BLaER1 treated with 17β-estradiol and CSF1 and Interleukin-3, amounts not matched to agents 10 nM and 100 nM (cell line): ENCODE measurements around the gene CXCL16.
A peak's percentile ranks its signal among the peaks of the same experiment; 100 is the strongest.

Experiments
- H3K27ac ChIP-seq, 11 experiments: shearing (Covaris generic); formaldehyde crosslinking; 2 replicates each; pipeline ENCODE4 v1.8.1; 2022
- H3K27me3 ChIP-seq, 11 experiments: shearing (Covaris generic); formaldehyde crosslinking; 2 replicates each; pipeline ENCODE4 v1.8.1; 2022
- H3K36me3 ChIP-seq, 11 experiments: shearing (Covaris generic); formaldehyde crosslinking; 2 replicates each; pipeline ENCODE4 v1.8.1; 2022
- H3K4me1 ChIP-seq, 10 experiments: shearing (Covaris generic); formaldehyde crosslinking; 2 replicates each; pipeline ENCODE4 v1.8.1; 2022
- H3K4me2 ChIP-seq, 11 experiments: shearing (Covaris generic); formaldehyde crosslinking; 2 replicates each; pipeline ENCODE4 v1.8.1; 2022
- H3K4me3 ChIP-seq, 10 experiments: shearing (Covaris generic); formaldehyde crosslinking; 2 replicates each; pipeline ENCODE4 v1.8.1; 2022
- H3K9ac ChIP-seq, 11 experiments: shearing (Covaris generic); formaldehyde crosslinking; 2 replicates each; pipeline ENCODE4 v1.8.1; 2022
- H3K9me3 ChIP-seq, 11 experiments: shearing (Covaris generic); formaldehyde crosslinking; replicated peaks in 1 of 11; 2 replicates each; pipeline ENCODE4 v1.8.1; 2022
- H4K20me1 ChIP-seq, 11 experiments: shearing (Covaris generic); formaldehyde crosslinking; 2 replicates each; pipeline ENCODE4 v1.8.1; 2022
- Cebpa-rat ChIP-seq, 11 experiments: shearing (Covaris generic); IDR thresholded peaks; 2 replicates each; pipeline ENCODE4 v1.8.1; 2022

CXCL16 gene

DNA sequence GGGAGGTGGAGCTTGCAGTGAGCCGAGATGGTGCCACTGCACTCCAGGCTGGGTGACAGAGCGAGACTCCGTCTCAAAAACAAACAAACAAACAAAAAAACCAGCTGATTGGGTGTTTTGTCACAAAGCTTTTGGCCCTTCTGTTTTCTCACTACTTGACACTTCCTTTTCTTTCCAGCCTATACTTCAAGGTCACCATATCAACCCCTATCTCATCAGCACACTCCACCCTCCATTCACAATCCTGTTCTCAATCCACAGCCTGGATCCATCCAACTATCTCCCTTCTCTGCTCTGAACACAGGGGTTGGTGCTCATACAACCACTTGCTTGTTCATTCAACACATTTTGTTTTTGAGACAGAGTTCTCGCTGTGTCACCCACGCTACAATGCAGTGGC, 15.1 kb downstream of the CXCL16 start:
- H3K27me3 ChIP-seq: no peaks in the 10 kb centered on the region
- H3K9me3 ChIP-seq: peaks cover 0 to 6% (median 3%) of the 10 kb centered on the region in 11 experiments; a peak in 9 of 22 replicates
- H3K4me1 ChIP-seq: peaks cover 5 to 92% (median 49%) of the 10 kb centered on the region in 10 experiments
- H4K20me1 ChIP-seq: peaks cover 0 to 24% (median 12%) of the 10 kb centered on the region in 11 experiments; a peak in 11 of 22 replicates
- peak overlapping the region in 4 of 11 experiments; percentile 52 to 75 (median 66); a peak in 6 of 22 replicates for H3K4me2 ChIP-seq
- no peak overlapping the region for H3K4me3 ChIP-seq
- H3K9ac ChIP-seq: peak overlapping the region in 1 of 11 experiments; percentile 12; a peak in 1 of 22 replicates
- peak overlapping the region in 5 of 11 experiments; percentile 34 to 85 (median 80); a peak in 8 of 22 replicates for H3K27ac ChIP-seq
- H3K36me3 ChIP-seq: peaks cover 21 to 25% (median 24%) of the 10 kb centered on the region in 11 experiments
- no peak for TF ChIP-seq Cebpa-rat (IDR thresholded peaks at IDR 0.05)

DNA sequence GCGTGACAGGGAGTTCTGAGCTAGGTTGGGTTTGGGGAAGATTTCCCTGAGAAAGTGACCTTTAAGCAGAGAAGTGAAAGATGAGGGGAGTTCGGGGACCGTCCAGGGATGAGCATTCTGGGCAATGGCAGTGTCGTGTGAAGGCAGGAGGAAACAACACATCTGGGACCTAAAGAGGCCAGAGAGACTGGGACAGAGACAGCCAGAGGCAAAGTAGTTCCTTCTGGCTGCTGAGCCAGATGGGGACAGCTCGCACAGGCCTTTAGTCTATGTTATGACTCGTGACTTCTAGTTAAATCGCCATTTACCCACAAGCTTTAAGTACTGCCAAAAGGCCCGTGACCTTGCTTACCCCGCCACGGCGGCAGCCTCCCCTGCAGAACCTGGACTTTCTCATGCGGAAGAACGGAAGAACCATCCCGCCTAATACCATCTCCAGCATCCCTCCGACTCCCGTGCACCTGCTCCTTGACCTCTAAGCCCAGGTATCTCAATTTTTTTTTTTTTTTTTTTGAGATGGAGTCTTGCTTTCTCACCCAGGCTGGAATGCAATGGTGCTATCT, 17.0 kb downstream of the CXCL16 start:
- Histone ChIP-seq H3K9me3 (peaks cover 0 to 25% (median 10%) of the 10 kb centered on the region in 11 experiments; a peak in 9 of 22 replicates), H3K9ac (peak overlapping the region in 2 of 11 experiments; percentile 23 to 34; a peak in 3 of 22 replicates), H4K20me1 (peaks cover 0 to 43% (median 21%) of the 10 kb centered on the region in 11 experiments; a peak in 14 of 22 replicates), H3K36me3 (peaks cover 40 to 44% (median 43%) of the 10 kb centered on the region in 11 experiments), H3K27ac (peak overlapping the region in 5 of 11 experiments; percentile 20 to 50 (median 26); a peak in 5 of 22 replicates), H3K27me3 (no peaks in the 10 kb centered on the region), H3K4me2 (peak overlapping the region in 2 of 11 experiments; percentile 56 to 72; a peak in 3 of 22 replicates), H3K4me1 (peaks cover 24 to 97% (median 62%) of the 10 kb centered on the region in 10 experiments), H3K4me3 (no peak overlapping the region)
- TF ChIP-seq Cebpa-rat (IDR thresholded peaks at IDR 0.05): no peak

DNA sequence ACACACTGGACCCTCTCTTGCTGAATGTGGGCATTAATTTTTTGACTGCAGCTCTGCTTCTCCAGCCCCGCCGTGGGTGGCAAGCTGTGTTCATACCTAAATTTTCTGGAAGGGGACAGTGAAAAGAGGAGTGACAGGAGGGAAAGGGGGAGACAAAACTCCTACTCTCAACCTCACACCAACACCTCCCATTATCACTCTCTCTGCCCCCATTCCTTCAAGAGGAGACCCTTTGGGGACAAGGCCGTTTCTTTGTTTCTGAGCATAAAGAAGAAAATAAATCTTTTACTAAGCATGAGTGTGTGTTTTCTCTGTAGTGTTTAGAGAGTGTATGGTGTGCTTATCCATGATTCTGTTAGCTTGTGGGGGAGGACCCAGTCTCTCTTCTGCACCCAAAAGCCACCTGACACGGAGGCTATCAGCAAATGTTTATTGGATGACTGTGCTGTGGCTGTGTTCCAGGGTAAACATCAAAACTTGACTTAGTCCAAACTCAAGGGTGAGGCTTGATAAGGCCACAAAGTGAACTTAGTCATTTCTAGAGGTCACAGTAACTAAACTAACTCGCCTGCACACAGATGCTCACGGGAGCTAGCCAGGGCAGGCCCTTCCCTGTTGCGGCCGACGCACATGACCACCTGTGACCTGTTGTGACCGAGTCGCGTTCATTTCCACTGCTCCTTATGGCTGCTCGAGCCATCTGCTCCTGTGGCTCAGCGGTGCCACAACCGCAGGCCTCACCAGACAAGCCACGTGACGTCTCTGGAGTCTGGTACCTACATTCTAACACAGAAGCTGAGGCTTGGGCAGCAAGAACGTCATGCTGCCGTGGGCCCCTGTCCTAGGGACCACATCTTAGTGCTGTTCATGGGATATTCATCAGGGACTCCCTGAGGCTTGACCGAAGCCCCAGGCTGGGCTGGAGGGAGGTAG, 18.3 kb downstream of the CXCL16 start:
- peaks cover 37 to 97% (median 63%) of the 10 kb centered on the region in 10 experiments for H3K4me1 ChIP-seq
- H3K27me3 ChIP-seq: no peaks in the 10 kb centered on the region
- peaks cover 0 to 26% (median 10%) of the 10 kb centered on the region in 11 experiments; a peak in 9 of 22 replicates for H3K9me3 ChIP-seq
- peaks cover 4 to 56% (median 25%) of the 10 kb centered on the region in 11 experiments; a peak in 15 of 22 replicates for H4K20me1 ChIP-seq
- TF ChIP-seq Cebpa-rat (IDR thresholded peaks at IDR 0.05): no peak
- H3K27ac ChIP-seq: peak overlapping the region in 2 of 11 experiments; percentile 10 to 11; a peak in 2 of 22 replicates
- no peak overlapping the region for H3K4me3 ChIP-seq
- H3K9ac ChIP-seq: peak overlapping the region in 2 of 11 experiments; percentile 5 to 19; a peak in 2 of 22 replicates
- H3K4me2 ChIP-seq: 0 out of 22 replicates have a peak overlapping the region, but pooled peaks of 1 of the 11 experiments have one; percentile 56
- peaks cover 53 to 57% (median 56%) of the 10 kb centered on the region in 11 experiments for H3K36me3 ChIP-seq

DNA sequence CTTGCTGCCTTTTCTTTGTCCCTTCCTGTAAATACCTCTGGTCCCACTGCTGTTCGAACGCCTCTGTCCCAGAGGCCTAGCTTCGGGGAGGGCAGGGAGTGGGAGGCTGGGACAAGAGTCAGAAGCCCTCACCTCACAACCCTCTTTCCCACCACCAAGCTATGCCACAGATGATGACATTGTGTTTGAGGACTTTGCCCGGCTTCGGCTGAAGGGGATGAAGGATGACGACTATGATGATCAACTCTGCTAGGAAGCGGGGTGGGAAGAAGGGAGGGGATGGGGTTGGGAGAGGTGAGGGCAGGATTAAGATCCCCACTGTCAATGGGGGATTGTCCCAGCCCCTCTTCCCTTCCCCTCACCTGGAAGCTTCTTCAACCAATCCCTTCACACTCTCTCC, 18.9 kb downstream of the CXCL16 start:
- no peak for TF ChIP-seq Cebpa-rat (IDR thresholded peaks at IDR 0.05)
- no peak overlapping the region for H3K4me2 ChIP-seq
- no peaks in the 10 kb centered on the region for H3K27me3 ChIP-seq
- H3K4me1 ChIP-seq: peaks cover 43 to 97% (median 63%) of the 10 kb centered on the region in 10 experiments
- no peak overlapping the region for H3K4me3 ChIP-seq
- H3K27ac ChIP-seq: no peak overlapping the region
- H4K20me1 ChIP-seq: peaks cover 4 to 61% (median 25%) of the 10 kb centered on the region in 11 experiments; a peak in 15 of 22 replicates
- peaks cover 57 to 62% (median 62%) of the 10 kb centered on the region in 11 experiments for H3K36me3 ChIP-seq
- peak overlapping the region in 1 of 11 experiments; percentile 10; a peak in 1 of 22 replicates for H3K9ac ChIP-seq
- H3K9me3 ChIP-seq: peaks cover 0 to 26% (median 10%) of the 10 kb centered on the region in 11 experiments; a peak in 9 of 22 replicates

DNA sequence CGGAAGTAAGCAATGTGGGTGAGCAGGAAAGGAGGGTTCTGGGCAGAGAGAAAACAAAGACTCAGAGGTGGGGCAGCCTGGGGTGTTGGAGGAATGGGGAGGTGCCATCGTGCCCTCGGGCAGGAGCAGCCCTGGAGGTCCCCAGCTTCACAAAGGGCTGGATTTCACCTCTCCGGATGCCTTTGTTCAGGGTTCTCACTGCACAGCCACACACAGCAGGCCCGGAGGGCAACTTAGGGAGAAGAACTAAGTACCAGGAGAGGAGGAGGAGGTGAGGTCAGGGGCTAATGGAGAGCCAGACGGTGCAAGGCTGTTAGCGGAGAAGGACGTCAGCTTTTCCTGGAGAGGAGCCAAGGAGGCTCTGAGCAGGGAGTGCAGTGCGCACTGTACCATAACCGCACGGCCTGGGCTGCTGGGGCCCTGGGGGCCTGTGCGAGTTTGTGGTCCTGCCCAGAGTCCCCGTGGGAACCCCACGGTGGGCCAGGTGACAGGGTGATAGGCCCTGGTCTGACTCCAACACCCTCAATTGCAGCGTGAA, 20.0 kb downstream of the CXCL16 start:
- peak overlapping the region in 2 of 11 experiments; percentile 13 to 20; a peak in 4 of 22 replicates for H3K9ac ChIP-seq
- peak overlapping the region; percentile 47 to 100 (median 98) for H3K4me2 ChIP-seq
- TF ChIP-seq Cebpa-rat (IDR thresholded peaks at IDR 0.05): no peak
- H3K27me3 ChIP-seq: no peaks in the 10 kb centered on the region
- peaks cover 63 to 73% (median 70%) of the 10 kb centered on the region in 11 experiments for H3K36me3 ChIP-seq
- peaks cover 4 to 72% (median 25%) of the 10 kb centered on the region in 11 experiments; a peak in 15 of 22 replicates for H4K20me1 ChIP-seq
- peaks cover 0 to 26% (median 10%) of the 10 kb centered on the region in 11 experiments; a peak in 9 of 22 replicates for H3K9me3 ChIP-seq
- 0 out of 20 replicates have a peak overlapping the region, but pooled peaks of 1 of the 10 experiments have one; percentile 29 for H3K4me3 ChIP-seq
- peak overlapping the region in 6 of 11 experiments; percentile 4 to 47 (median 20); a peak in 7 of 22 replicates for H3K27ac ChIP-seq
- H3K4me1 ChIP-seq: peaks cover 53 to 97% (median 65%) of the 10 kb centered on the region in 10 experiments

DNA sequence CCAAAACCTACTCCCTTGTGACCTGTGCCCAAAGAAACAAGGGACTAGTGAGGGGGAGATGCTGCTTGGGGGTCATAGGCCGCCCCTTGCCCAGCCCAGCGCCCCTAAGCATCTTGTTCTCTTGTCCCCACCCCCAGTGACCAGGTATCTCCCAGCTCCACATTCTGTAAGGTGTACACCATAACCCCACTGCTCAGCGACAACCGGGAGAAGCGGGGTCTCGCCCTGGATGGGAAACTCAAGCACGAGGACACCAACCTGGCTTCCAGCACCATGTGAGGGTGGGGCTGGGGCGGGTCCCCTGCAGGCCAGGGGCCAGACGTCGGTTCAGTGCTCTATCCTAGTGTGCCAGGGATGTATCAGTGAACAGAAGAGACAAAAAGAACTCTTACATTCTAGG, 20.6 kb downstream of the CXCL16 start:
- H3K9ac ChIP-seq: peak overlapping the region in 2 of 11 experiments; percentile 20 to 39; a peak in 3 of 22 replicates

DNA sequence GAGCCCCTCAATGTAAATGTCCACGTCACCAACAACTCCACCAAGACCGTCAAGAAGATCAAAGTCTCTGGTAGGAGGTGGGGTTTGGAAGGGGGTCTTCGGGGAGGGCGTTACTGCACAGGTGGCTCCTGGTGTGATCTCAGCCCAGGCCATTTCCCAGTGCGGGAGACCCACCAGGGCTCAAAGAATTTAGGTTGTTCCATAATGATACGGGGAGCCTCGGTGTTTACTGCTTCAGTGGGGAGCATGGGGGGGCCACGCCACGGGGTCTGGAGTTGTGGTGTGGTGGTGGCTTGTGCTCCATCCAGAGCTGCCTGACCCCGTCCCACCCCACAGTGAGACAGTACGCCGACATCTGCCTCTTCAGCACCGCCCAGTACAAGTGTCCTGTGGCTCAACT, 21.5 kb downstream of the CXCL16 start:
- H3K4me2 ChIP-seq: peak overlapping the region; percentile 85 to 100 (median 98); a peak in 21 of 22 replicates
- H3K9me3 ChIP-seq: peaks cover 0 to 26% (median 10%) of the 10 kb centered on the region in 11 experiments; a peak in 9 of 22 replicates
- H3K4me1 ChIP-seq: peaks cover 68 to 97% (median 77%) of the 10 kb centered on the region in 10 experiments
- H3K4me3 ChIP-seq: peak overlapping the region in 2 of 10 experiments; percentile 51 to 53; a peak in 3 of 20 replicates
- peaks cover 4 to 87% (median 25%) of the 10 kb centered on the region in 11 experiments; a peak in 15 of 22 replicates for H4K20me1 ChIP-seq
- H3K27ac ChIP-seq: peak overlapping the region in 9 of 11 experiments; percentile 49 to 99 (median 76); a peak in 12 of 22 replicates
- no peaks in the 10 kb centered on the region for H3K27me3 ChIP-seq
- no peak for TF ChIP-seq Cebpa-rat (IDR thresholded peaks at IDR 0.05)
- peaks cover 63 to 82% (median 77%) of the 10 kb centered on the region in 11 experiments for H3K36me3 ChIP-seq
- peak overlapping the region in 4 of 11 experiments; percentile 52 to 99 (median 66); a peak in 7 of 22 replicates for H3K9ac ChIP-seq

More for the DNA sequence above, 20.6 kb downstream of the CXCL16 start:
- Histone ChIP-seq H3K36me3 (peaks cover 63 to 74% (median 71%) of the 10 kb centered on the region in 11 experiments), H3K4me1 (peaks cover 59 to 97% (median 69%) of the 10 kb centered on the region in 10 experiments), H3K4me2 (peak overlapping the region; percentile 47 to 100 (median 98); a peak in 21 of 22 replicates), H3K27ac (peak overlapping the region in 2 of 11 experiments; percentile 20 to 39; a peak in 2 of 22 replicates), H3K4me3 (0 out of 20 replicates have a peak overlapping the region, but pooled peaks of 1 of the 10 experiments have one; percentile 29), H3K9me3 (peaks cover 0 to 26% (median 10%) of the 10 kb centered on the region in 11 experiments; a peak in 9 of 22 replicates), H3K27me3 (no peaks in the 10 kb centered on the region), H4K20me1 (peaks cover 4 to 78% (median 25%) of the 10 kb centered on the region in 11 experiments; a peak in 15 of 22 replicates)
- TF ChIP-seq Cebpa-rat (IDR thresholded peaks at IDR 0.05): no peak
